Measurements from ENCODE around the gene ZNF35.

ZNF35 gene

GRCh38 chr3:44642337-44642736 lies 6.2 kb upstream of the ZNF35 start:
- Histone ChIP-seq H3K9me3 (ENCODE audit: insufficient read depth, low read length, severe bottlenecking) (peaks cover 8% of the 10 kb centered on the region), H3K27ac (ENCODE audit: low read length) (no peak overlapping the region), H2AFZ (ENCODE audit: low read depth, low read length) (no peak overlapping the region), H3K27me3 (ENCODE audit: insufficient read depth, low read length, poor library complexity) (no peaks in the 10 kb centered on the region), H3K4me3 (ENCODE audit: low read depth in 1 of 2, low read length in 2 of 2) (no peak overlapping the region), H3K36me3 (ENCODE audit: insufficient read depth, low read length) (peaks cover 78% of the 10 kb centered on the region), H3K4me1 (ENCODE audit: insufficient read depth, low read length) (no peaks in the 10 kb centered on the region), H4K20me1 (ENCODE audit: insufficient read depth, low read length) (no peaks in the 10 kb centered on the region; the same call in 1 of the 2 replicates), H3K4me2 (ENCODE audit: insufficient read depth, low read length) (no peak overlapping the region), H3K9ac (ENCODE audit: low read depth, low read length) (no peak overlapping the region), H3K79me2 (ENCODE audit: insufficient read depth, low read length) (peaks cover 23% of the 10 kb centered on the region; the same call in 1 of the 2 replicates)
- no peak for DNase-seq
- ATAC-seq (ENCODE audit: insufficient read depth, low read depth): no peak
- TF ChIP-seq EZH2 (IDR thresholded peaks at IDR 0.05; ENCODE audit: borderline replicate concordance, low read depth, low read length, severe bottlenecking) (no peak), CTCF (IDR thresholded peaks at IDR 0.05; ENCODE audit: borderline replicate concordance, extremely low read depth, low read length, poor library complexity, severe bottlenecking) (no peak)

GRCh38 chr3:44643024-44643423 lies 5.5 kb upstream of the ZNF35 start:
- DNase-seq (no peak), ATAC-seq (ENCODE audit: insufficient read depth, low read depth) (no peak)
- H4K20me1 ChIP-seq (ENCODE audit: insufficient read depth, low read length): no peaks in the 10 kb centered on the region; the same call in 1 of the 2 replicates
- H3K79me2 ChIP-seq (ENCODE audit: insufficient read depth, low read length): peaks cover 17% of the 10 kb centered on the region; the same call in 1 of the 2 replicates
- TF ChIP-seq EZH2 (IDR thresholded peaks at IDR 0.05; ENCODE audit: borderline replicate concordance, low read depth, low read length, severe bottlenecking) (no peak), CTCF (IDR thresholded peaks at IDR 0.05; ENCODE audit: borderline replicate concordance, extremely low read depth, low read length, poor library complexity, severe bottlenecking) (no peak)
- H3K4me1 ChIP-seq (ENCODE audit: insufficient read depth, low read length): no peaks in the 10 kb centered on the region
- H3K4me3 ChIP-seq (ENCODE audit: low read depth in 1 of 2, low read length in 2 of 2): no peak overlapping the region
- H3K9ac ChIP-seq (ENCODE audit: low read depth, low read length): no peak overlapping the region
- H3K27ac ChIP-seq (ENCODE audit: low read length): no peak overlapping the region
- H3K9me3 ChIP-seq (ENCODE audit: insufficient read depth, low read length, severe bottlenecking): peaks cover 8% of the 10 kb centered on the region
- H2AFZ ChIP-seq (ENCODE audit: low read depth, low read length): no peak overlapping the region
- H3K36me3 ChIP-seq (ENCODE audit: insufficient read depth, low read length): peaks cover 71% of the 10 kb centered on the region
- H3K4me2 ChIP-seq (ENCODE audit: insufficient read depth, low read length): no peak overlapping the region
- no peaks in the 10 kb centered on the region for H3K27me3 ChIP-seq (ENCODE audit: insufficient read depth, low read length, poor library complexity)

- Histone ChIP-seq H3K27me3 (ENCODE audit: insufficient read depth, low read length, poor library complexity) (no peaks in the 10 kb centered on the region), H3K4me2 (ENCODE audit: insufficient read depth, low read length) (no peak overlapping the region), H3K4me1 (ENCODE audit: insufficient read depth, low read length) (no peaks in the 10 kb centered on the region), H3K27ac (ENCODE audit: low read length) (no peak overlapping the region), H3K9ac (ENCODE audit: low read depth, low read length) (no peak overlapping the region), H3K79me2 (ENCODE audit: insufficient read depth, low read length) (no peaks in the 10 kb centered on the region), H4K20me1 (ENCODE audit: insufficient read depth, low read length) (no peaks in the 10 kb centered on the region), H3K9me3 (ENCODE audit: insufficient read depth, low read length, severe bottlenecking) (no peaks in the 10 kb centered on the region), H2AFZ (ENCODE audit: low read depth, low read length) (no peak overlapping the region), H3K36me3 (ENCODE audit: insufficient read depth, low read length) (peaks cover 25% of the 10 kb centered on the region), H3K4me3 (ENCODE audit: low read depth in 1 of 2, low read length in 2 of 2) (no peak overlapping the region)
- ATAC-seq (ENCODE audit: insufficient read depth, low read depth) (no peak), DNase-seq (no peak)
- no peak for TF ChIP-seq CTCF (IDR thresholded peaks at IDR 0.05; ENCODE audit: borderline replicate concordance, extremely low read depth, low read length, poor library complexity, severe bottlenecking)
- no peak for TF ChIP-seq EZH2 (IDR thresholded peaks at IDR 0.05; ENCODE audit: borderline replicate concordance, low read depth, low read length, severe bottlenecking)
These were observed 761 bp upstream of the ZNF35 start for GRCh38 chr3:44647771-44648170.

- no peak overlapping the region for H3K4me3 ChIP-seq (ENCODE audit: low read depth in 1 of 2, low read length in 2 of 2)
- H3K36me3 ChIP-seq (ENCODE audit: insufficient read depth, low read length): peaks cover 13% of the 10 kb centered on the region; the same call in 1 of the 2 replicates
- H2AFZ ChIP-seq (ENCODE audit: low read depth, low read length): no peak overlapping the region
- no peaks in the 10 kb centered on the region for H3K4me1 ChIP-seq (ENCODE audit: insufficient read depth, low read length)
- TF ChIP-seq EZH2 (IDR thresholded peaks at IDR 0.05; ENCODE audit: borderline replicate concordance, low read depth, low read length, severe bottlenecking) (no peak), CTCF (IDR thresholded peaks at IDR 0.05; ENCODE audit: borderline replicate concordance, extremely low read depth, low read length, poor library complexity, severe bottlenecking) (no peak)
- H3K9ac ChIP-seq (ENCODE audit: low read depth, low read length): no peak overlapping the region
- H3K27ac ChIP-seq (ENCODE audit: low read length): no peak overlapping the region
- H4K20me1 ChIP-seq (ENCODE audit: insufficient read depth, low read length): no peaks in the 10 kb centered on the region
- no peaks in the 10 kb centered on the region for H3K79me2 ChIP-seq (ENCODE audit: insufficient read depth, low read length)
- ATAC-seq (ENCODE audit: insufficient read depth, low read depth) (no peak), DNase-seq (no peak)
- H3K9me3 ChIP-seq (ENCODE audit: insufficient read depth, low read length, severe bottlenecking): no peaks in the 10 kb centered on the region
- no peak overlapping the region for H3K4me2 ChIP-seq (ENCODE audit: insufficient read depth, low read length)
- no peaks in the 10 kb centered on the region for H3K27me3 ChIP-seq (ENCODE audit: insufficient read depth, low read length, poor library complexity)
These were observed 1.2 kb downstream of the ZNF35 start for GRCh38 chr3:44649709-44650108.

Measured in DND-41 (cell line).